ENCODE results near the gene TNFRSF19. TPM values are rescaled to one million over a fixed set of nuclear protein-coding genes. Genes with fewer than 3 reads are reported as not detected.

The TNFRSF19 gene
- total RNA-seq, 1 experiment from 2014 or later: 0.24 TPM

- H3K4me1 ChIP-seq (replicated peaks; ENCODE audit: insufficient read depth): no peaks in the 10 kb centered on the region
- H3K9me2 ChIP-seq (ENCODE audit: insufficient read depth): no peaks in the 10 kb centered on the region
- TF ChIP-seq CTCF (conservative IDR thresholded peaks at IDR 0.05) (no peak), EZH2 (IDR thresholded peaks at IDR 0.05; ENCODE audit: low read depth) (no peak)
- no peak overlapping the region for H3K27ac ChIP-seq
- no peaks in the 10 kb centered on the region for H4K20me1 ChIP-seq (ENCODE audit: insufficient read depth)
- no peaks in the 10 kb centered on the region for H3F3A ChIP-seq (ENCODE audit: insufficient read depth, low read depth)
- H3K36me3 ChIP-seq (ENCODE audit: low read depth): no peaks in the 10 kb centered on the region
- ChIA-PET CTCF (no interaction called here), POLR2A (ENCODE audit: unreplicated experiment) (no interaction called here)
- H3K79me2 ChIP-seq (ENCODE audit: low read depth): no peaks in the 10 kb centered on the region
- no peak overlapping the region for H3K4me2 ChIP-seq
- H3K4me3 ChIP-seq: no peak overlapping the region
- no TSS peak for BruUV-seq (replicated peaks)
- no peak overlapping the region for H2AFZ ChIP-seq
- intact Hi-C loops (cut with micrococcal nuclease; ENCODE audit: unreplicated experiment): no loop called here
- H3K9me3 ChIP-seq (ENCODE audit: insufficient read depth, low read depth): no peaks in the 10 kb centered on the region
- peaks cover 12% of the 10 kb centered on the region; the same call in 1 of the 2 replicates for H3K27me3 ChIP-seq (ENCODE audit: insufficient read depth, low read depth)
- no peak for DNase-seq
These were observed 45.3 kb downstream of the TNFRSF19 start for GRCh38 chr13:23615395-23616081.

GRCh38 chr13:23616228-23616627 lies 46.0 kb downstream of the TNFRSF19 start:
- POLR2A ChIA-PET (ENCODE audit: unreplicated experiment): no interaction called here
- BruUV-seq (replicated peaks): no TSS peak
- intact Hi-C loops (cut with micrococcal nuclease; ENCODE audit: unreplicated experiment): no loop called here

GRCh38 chr13:23617551-23618024 lies 47.4 kb downstream of the TNFRSF19 start:
- DNase-seq: no peak
- Histone ChIP-seq H3F3A (ENCODE audit: insufficient read depth, low read depth) (no peaks in the 10 kb centered on the region), H3K27ac (no peak overlapping the region), H3K79me2 (ENCODE audit: low read depth) (no peaks in the 10 kb centered on the region), H3K36me3 (ENCODE audit: low read depth) (no peaks in the 10 kb centered on the region), H3K4me2 (no peak overlapping the region), H3K4me3 (no peak overlapping the region), H4K20me1 (ENCODE audit: insufficient read depth) (no peaks in the 10 kb centered on the region), H3K27me3 (ENCODE audit: insufficient read depth, low read depth) (peaks cover 12% of the 10 kb centered on the region; the same call in 1 of the 2 replicates), H3K4me1 (replicated peaks; ENCODE audit: insufficient read depth) (no peaks in the 10 kb centered on the region), H3K9me2 (ENCODE audit: insufficient read depth) (no peaks in the 10 kb centered on the region), H3K9me3 (ENCODE audit: insufficient read depth, low read depth) (no peaks in the 10 kb centered on the region), H2AFZ (no peak overlapping the region)
- no TSS peak for BruUV-seq (replicated peaks)
- TF ChIP-seq EZH2 (IDR thresholded peaks at IDR 0.05; ENCODE audit: low read depth): no peak
- no peak for TF ChIP-seq CTCF (conservative IDR thresholded peaks at IDR 0.05)
- CTCF ChIA-PET: no interaction called here
- intact Hi-C loops (cut with micrococcal nuclease; ENCODE audit: unreplicated experiment): no loop called here
- POLR2A ChIA-PET (ENCODE audit: unreplicated experiment): interaction anchor here (0.7 kb wide), 1 partner anchor 194 kb away, joined by 5 read pairs; no protein-coding TSS in a partner anchor

More at GRCh38 chr13:23616228-23616627, 46.0 kb downstream of the TNFRSF19 start:
- no peak overlapping the region for H3K27ac ChIP-seq
- no peaks in the 10 kb centered on the region for H3K36me3 ChIP-seq (ENCODE audit: low read depth)
- H3F3A ChIP-seq (ENCODE audit: insufficient read depth, low read depth): no peaks in the 10 kb centered on the region
- no peaks in the 10 kb centered on the region for H3K4me1 ChIP-seq (replicated peaks; ENCODE audit: insufficient read depth)
- H3K9me3 ChIP-seq (ENCODE audit: insufficient read depth, low read depth): no peaks in the 10 kb centered on the region
- H3K9me2 ChIP-seq (ENCODE audit: insufficient read depth): no peaks in the 10 kb centered on the region
- CTCF ChIA-PET: no interaction called here
- no peak for DNase-seq
- TF ChIP-seq CTCF (conservative IDR thresholded peaks at IDR 0.05): no peak
- TF ChIP-seq EZH2 (IDR thresholded peaks at IDR 0.05; ENCODE audit: low read depth): no peak
- H2AFZ ChIP-seq: no peak overlapping the region
- peaks cover 12% of the 10 kb centered on the region; the same call in 1 of the 2 replicates for H3K27me3 ChIP-seq (ENCODE audit: insufficient read depth, low read depth)
- no peak overlapping the region for H3K4me3 ChIP-seq
- no peaks in the 10 kb centered on the region for H4K20me1 ChIP-seq (ENCODE audit: insufficient read depth)
- no peaks in the 10 kb centered on the region for H3K79me2 ChIP-seq (ENCODE audit: low read depth)
- no peak overlapping the region for H3K4me2 ChIP-seq

Data from PC-9 (cell line).